HuH-7 (cell line): ENCODE results near the gene IL4R.
A peak's percentile ranks its signal among the peaks of the same experiment; 100 is the strongest.

Experiments used
- DNase-seq: peaks from one replicate; pipeline ENCODE4 v3.0.0; 2011; ENCODE audit warnings: low spot score

IL4R gene

GRCh38 chr16:27361987-27362386, 48.2 kb downstream of the IL4R start:
- DNase-seq: no peak

GRCh38 chr16:27362570-27363245, 48.9 kb downstream of the IL4R start:
- DNase-seq: no peak

DNA sequence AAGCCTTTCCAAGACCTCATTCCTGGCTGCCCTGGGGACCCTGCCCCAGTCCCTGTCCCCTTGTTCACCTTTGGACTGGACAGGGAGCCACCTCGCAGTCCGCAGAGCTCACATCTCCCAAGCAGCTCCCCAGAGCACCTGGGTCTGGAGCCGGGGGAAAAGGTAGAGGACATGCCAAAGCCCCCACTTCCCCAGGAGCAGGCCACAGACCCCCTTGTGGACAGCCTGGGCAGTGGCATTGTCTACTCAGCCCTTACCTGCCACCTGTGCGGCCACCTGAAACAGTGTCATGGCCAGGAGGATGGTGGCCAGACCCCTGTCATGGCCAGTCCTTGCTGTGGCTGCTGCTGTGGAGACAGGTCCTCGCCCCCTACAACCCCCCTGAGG, 49.5 kb downstream of the IL4R start:
- DNase-seq: no peak

DNA sequence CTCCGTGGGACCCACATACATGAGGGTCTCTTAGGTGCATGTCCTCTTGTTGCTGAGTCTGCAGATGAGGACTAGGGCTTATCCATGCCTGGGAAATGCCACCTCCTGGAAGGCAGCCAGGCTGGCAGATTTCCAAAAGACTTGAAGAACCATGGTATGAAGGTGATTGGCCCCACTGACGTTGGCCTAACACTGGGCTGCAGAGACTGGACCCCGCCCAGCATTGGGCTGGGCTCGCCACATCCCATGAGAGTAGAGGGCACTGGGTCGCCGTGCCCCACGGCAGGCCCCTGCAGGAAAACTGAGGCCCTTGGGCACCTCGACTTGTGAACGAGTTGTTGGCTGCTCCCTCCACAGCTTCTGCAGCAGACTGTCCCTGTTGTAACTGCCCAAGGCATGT, 50.0 kb downstream of the IL4R start:
- DNase-seq: no peak

GRCh38 chr16:27364493-27365141, 50.8 kb downstream of the IL4R start:
- DNase-seq: peak; percentile 73

DNA sequence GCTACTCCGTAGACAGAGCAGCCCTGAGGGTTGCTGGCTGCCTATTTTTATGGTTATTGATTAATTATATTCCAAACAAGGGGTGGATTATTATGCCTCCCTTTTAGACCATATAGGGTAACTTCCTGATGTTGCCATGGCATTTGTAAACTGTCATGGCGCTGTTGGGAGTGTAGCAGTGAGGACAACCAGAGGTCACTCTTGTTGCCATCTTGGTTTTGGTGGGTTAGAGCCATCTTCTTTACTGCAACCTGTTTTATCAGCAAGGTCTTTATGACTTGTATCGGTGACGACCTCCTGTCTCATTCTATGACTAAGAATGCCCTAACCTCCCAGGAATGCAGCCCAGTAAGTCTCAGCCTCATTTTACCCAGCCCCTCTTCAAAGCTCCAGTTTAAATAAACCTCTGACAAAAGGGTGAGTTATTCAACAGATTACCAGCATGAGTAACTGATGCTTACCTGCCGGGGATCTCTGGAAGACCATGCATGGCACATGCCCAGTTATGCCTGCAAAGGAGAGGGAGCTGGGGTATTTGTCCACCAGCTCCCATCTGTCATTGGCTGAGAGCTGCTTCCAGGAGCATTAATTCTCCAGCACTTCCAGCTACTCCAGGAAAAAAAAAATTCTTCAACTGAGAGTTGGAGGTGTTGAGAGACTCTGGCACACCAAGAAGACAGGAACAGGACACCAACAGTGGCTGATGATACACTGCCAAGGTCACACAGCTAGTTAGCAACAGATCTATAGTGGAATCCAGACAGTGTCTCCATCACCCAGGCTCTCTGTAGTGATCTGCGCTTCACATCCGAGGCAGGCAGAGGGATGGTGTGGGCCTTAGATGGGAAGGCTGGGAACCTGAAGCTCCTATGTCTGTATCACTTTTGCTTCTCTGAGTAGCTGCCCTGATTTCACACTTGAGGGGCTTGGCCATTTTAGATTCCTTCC, 51.6 kb downstream of the IL4R start:
- DNase-seq: no peak

- DNase-seq: no peak
Measured at GRCh38 chr16:27366687-27367460, 53.1 kb downstream of the IL4R start.

GRCh38 chr16:27367461-27368357, 53.9 kb downstream of the IL4R start:
- DNase-seq: peak; percentile 90

GRCh38 chr16:27368358-27368722, 54.6 kb downstream of the IL4R start:
- DNase-seq: no peak

DNA sequence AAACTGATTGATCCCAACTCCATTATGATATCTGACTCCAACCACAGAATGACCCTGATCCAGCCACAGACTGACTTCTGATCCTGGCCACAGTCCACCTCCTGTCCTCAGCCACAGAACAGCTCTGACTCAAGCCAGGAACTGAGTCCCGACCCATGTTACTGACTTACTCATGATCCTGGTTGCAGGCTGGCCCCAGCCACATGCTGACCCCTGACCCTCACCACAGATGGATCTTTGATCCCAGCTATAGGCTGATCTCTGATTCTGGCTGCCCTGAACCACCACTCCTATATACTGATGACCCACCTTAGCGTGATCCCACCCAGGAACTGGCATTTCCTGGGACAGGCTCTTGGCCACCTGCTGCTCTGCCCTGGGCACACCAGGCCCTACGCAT, 56.0 kb downstream of the IL4R start:
- no peak for DNase-seq

- no peak for DNase-seq
Measured at GRCh38 chr16:27370318-27370717, 56.5 kb downstream of the IL4R start.

DNA sequence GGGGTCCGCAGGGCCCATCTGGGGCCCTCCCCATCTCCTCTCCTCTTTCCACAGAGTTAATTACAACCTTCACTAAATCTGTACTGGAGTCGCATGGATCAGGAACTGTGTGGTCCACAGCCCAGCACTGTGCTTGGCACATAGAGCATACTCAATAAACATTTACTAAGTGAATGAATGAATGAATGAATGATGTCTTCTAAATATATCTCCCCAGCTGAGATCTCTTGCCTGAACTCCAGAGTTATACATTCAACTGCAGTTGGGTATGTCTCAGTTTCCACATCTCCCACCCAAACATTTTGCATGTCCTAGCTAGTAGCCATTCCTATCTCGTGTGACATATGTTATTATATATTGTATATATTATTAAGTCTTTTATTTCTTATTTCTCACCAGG, 59.5 kb downstream of the IL4R start:
- DNase-seq: no peak

DNA sequence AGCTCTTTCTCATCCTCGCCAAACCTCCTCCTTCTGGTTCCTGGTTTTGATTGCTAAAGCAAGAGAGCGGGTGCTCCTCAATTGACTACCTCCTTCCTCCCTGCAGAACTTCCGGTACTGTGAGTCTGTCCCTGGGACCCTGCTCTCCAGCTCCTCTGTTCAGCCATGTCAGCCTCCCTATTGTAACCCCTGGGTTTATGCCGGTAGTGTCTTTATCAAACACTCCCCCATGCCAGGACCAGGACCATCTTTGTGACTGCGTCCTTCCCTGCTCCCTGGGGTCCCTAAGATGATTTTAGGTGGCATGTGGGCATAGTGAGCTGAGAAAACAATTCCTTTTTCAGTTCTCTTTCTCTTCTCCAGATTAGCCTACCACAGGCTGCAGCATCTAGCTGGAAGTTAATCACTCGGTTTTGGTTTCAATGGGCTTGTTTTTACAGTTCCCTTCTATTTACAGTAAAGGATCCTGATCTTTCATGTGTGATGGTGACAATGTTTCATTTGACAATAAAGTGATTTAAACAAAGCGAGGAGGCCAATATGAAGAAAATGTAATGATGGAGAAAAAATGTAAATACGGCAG, 60.5 kb downstream of the IL4R start:
- DNase-seq: no peak

DNA sequence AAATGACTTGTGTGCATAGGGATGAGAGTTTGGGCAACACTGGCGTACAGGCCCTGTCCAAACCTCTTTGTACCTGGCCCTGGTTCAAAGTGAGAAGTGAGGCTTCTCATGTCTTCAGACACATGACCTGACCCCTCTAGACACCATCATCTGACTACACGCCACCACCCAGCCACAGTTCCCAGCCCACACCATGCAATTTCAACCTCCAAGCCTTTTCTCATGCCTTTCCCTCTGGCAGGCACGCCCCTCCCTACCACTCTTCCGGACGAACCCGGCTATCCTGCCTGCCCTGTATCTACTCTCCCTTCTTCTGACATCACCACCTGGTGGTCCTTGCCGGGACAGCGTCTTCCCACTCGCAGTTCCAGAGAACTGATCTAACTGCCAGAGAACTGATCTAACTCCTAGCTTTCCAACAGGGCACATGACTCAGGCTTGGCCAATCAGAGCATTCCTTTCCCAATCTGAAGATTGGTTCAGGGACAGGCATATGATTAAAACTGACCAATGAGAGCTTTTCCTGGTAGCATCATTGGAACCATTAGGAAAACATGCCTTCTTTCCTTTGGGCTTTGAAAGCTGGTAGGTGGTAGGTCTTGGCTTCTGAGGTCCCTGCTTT, 61.1 kb downstream of the IL4R start:
- peak; percentile 86 for DNase-seq

DNA sequence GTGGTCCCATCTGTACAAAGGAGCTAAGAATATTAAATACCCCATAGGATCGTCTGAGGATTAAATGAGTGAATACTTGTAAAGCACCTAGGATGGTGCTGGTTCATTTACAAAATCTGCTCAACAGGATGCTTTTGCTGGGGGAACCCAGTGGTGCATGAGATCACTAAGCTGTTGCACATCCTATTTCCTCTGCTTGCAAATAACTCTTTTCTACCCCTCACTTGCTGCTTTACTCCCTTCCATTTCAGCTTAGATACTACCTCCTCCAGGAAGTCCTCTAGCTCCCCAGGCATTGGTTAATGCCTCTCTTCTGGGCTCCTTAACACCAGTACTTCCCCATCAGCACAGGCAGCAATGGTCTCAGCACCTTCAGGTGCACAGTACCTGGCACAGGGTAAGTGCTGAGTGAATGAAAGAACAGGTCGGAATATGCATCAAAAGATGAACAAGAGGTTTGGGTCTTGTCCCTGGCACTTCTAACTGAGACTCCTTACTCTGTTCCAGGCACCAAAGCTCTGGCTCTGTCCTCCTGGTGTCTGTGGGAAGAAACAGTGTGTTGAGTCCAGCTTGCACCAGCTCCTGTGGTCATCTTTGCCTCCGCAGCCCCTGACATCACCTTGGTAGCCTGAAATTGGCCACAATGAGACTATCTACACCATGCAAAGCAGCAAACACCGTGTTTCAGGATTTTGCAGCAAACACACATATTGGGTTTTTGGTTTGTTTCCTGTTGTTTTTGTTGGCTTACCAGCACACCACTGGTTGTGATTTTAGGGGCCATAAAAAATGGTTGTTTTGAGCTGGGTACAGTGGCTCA, 64.1 kb downstream of the IL4R start:
- no peak for DNase-seq

- no peak for DNase-seq
Measured at GRCh38 chr16:27378871-27379481, 65.2 kb downstream of the IL4R start.

DNA sequence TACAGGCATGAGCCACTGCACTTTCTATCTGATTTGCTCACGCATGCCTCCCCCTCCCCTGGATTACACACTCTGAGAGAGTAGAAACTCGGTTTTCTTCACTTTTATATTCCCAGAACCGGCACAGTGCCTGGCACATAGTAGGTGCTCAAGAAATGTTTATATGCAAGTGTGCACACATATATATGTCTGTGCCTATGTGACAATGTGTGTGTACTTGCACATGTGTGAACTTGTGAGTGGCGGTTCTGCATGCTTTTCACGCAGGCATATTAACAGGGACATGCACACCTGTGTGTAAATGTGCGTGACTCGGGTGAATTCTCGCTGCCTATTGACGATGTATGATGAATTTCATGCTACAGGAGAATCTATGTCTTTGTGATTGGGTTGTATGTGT, 66.1 kb downstream of the IL4R start:
- no peak for DNase-seq

DNA sequence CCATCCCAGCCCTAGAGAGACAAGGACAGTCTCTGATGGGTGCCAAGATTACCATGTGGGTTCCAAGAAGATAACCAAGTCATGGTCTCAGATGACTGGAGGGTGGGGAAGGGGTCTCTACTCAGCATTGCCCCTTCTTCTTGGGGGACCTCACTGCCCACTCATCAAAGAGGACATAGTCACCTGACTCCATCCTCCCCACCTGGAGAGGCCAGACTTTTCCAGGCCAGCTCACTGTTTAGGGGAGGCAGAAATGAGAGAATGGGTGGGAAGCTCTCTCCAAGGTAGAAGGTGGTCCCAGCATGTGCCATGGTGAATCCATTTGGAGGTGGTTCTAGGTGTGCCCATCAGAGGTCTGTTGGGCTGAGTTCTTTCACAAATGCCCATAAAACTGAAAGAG, 67.5 kb downstream of the IL4R start:
- no peak for DNase-seq
